ENCODE results near the gene HDHD5.

Gene HDHD5

DNA sequence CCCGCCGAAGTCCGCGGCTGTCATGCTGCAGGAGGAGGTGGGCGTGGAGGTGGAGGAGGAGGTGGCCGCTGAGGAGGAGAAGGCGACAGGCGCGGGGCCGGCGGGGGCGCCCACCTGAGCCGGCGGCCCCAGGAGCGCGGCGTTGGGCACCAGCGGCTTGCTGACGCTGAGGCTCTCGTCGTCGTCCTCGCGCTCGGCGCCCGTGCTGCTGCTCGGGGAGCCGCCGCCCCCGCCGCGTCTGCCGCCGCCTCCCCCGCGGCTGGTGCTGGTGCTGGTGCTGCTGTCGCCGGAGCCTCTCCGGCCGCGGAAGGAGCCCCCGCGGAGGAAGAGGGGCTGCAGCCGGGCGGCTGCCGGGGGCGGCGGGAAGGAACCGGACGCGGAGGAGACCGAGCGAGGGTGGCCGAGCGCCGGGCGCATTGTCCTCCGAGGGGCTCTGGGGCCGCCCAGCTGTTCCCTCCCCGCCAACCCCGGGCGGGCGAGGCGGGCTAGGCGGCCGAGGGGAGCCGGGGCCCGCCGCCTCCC lies 38.3 kb downstream of the HDHD5 start:
- DNase-seq (ENCODE audit: low read depth in 3 of 3, low spot score in 1 of 3): no peak

DNA sequence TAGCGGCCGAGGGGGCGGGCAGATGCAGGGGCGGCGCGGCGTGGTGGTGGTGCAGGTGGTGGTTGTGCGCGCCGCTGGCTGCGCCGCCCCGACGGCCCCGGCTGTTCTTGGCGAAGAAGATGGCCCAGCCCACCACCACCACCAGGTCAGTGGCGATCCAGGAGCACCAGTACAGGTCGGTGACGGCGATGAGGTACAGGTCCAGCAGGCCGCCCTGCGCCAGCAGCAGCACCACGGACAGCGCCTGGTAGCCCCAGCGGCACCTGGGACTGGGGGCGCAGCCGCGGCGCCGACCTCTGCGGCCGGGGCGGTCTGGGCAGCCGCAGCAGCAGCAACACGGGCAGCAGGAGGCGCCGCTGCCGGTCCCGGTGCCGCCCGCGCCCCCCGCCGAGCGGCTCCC lies 38.8 kb downstream of the HDHD5 start:
- DNase-seq (ENCODE audit: low read depth in 3 of 3, low spot score in 1 of 3): peak in 1 of 3 donors; percentile 39

DNA sequence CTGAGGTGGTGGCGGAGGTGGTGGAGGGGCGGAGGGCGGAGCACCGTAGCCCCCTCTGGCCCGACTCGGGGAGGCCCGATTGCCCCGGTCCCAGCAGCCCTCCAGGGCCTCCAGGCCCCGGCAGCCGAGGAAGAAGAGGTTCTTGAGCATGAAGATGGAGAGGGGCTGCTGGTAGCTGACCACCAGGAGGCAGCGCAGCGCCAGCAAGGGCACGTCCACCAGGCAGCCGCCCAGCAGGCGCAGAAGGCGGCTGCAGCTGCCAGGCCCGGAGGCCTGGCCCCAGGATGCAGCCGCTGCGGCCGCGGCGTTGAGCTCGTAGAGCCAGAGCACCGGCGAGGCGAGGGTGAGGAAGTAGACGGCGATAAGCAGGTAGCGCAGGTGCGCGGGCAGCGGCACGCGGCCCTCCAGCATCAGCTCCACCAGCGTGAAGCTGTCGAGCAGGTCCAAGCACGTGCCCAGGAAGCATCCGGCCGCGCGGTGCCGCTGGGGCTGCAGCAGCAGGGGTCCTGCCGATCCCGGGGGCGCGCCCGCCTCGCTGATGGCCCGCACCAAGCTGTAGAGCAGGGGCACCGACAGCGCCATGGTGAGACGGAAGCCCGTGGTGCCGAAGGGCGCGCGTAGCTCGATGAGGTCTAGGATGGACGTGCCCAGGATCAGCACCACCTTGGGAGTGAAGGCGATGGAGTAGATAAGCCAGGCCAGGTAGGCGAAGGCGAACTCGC lies 39.4 kb downstream of the HDHD5 start:
- DNase-seq (ENCODE audit: low read depth in 3 of 3, low spot score in 1 of 3): no peak

DNA sequence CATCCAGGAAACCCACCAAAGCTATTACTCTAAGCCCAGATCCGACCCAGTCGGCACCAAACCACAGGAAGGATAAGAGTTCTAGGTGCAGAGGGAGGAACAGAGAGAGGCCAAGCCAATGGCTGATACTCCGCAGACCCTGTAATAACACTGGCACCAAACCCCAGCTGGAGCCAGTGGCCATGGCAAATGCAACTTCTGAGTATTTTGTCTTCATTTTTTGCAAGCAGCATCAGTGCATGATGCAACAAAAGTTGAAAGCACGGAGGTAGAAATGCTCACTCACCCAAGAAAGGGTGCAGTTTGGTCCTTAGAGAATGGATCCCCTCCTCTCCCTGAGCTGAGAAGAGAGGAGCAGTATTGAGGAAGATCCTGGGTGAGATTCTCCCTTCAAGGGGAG lies 40.7 kb downstream of the HDHD5 start:
- no peak for DNase-seq (ENCODE audit: low read depth in 3 of 3, low spot score in 1 of 3)

DNA sequence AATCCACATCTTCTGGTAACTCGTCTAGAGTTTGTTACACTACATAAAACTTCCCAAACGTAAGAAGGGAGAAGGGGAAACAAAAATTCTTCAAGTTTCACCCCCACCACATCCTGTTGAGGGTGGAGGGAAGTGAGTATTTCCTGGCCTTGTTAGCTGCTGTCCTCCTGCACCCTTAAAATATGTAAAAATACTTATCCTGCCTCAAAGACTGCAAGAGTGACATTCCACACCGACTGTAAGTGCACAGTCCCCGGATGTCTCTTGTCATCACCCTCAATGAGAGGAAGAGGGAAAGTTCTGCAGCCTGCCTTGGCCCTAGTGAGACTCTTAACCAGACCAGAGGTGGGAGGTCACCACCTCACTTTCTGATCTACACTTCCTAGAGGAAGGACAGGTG lies 41.2 kb downstream of the HDHD5 start:
- no peak for DNase-seq (ENCODE audit: low read depth in 3 of 3, low spot score in 1 of 3)

DNA sequence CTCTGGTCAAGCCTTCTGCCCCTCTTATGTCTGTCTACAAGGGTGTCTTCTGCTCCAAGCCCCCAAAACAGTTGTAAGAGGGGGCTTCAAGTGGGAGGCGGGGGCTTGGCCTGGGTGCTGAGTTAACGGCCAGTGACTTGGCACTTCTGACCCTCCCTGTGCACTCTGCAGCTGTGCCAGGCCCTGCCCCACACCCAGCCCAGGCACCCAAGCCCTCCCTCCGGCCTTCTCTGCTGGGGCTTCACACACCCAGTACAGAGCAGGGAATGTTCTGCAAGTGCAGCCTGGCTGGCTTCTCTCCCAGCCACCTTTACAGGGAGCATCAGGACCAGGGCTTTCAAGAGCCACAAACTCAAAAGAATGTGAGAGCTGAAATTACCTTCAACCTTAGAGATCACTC lies 41.7 kb downstream of the HDHD5 start:
- no peak for DNase-seq (ENCODE audit: low read depth in 3 of 3, low spot score in 1 of 3)

DNA sequence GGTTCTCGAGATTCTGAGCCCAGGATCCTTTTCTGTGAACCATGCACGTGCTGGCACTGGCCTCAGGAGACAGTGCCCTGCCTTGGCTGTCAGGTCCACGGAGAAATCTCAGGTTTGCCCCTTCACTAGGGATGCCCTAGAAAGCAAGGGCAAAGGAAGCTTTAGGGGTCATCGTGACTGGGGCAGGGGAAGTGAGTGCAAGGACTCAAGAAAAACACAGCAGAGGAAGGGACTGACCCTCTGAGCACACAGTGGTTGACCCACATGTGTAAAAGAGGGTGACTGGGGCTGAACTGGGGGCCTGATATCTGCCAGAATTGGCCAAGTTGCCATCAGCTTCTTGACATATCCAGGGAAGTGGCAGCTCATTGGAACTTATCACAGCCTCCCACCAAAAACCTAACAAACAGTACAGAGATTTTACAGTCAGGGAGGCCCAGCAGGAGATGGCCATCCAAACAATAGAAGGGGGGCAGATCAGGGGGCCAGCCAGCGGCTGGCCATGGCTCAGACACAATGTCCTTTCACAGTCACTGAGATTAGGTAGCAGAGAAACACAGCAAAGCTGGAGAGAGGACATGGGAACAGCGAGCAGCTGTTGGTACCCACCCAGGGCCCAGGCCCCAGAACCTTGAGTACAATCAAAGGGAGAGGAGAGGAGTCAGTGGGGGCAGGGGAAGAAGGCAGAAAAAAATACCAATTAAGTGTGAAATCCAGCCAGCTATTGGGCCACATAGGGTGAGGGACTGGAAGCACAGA lies 42.3 kb downstream of the HDHD5 start:
- DNase-seq (ENCODE audit: low read depth in 3 of 3, low spot score in 1 of 3): no peak

DNA sequence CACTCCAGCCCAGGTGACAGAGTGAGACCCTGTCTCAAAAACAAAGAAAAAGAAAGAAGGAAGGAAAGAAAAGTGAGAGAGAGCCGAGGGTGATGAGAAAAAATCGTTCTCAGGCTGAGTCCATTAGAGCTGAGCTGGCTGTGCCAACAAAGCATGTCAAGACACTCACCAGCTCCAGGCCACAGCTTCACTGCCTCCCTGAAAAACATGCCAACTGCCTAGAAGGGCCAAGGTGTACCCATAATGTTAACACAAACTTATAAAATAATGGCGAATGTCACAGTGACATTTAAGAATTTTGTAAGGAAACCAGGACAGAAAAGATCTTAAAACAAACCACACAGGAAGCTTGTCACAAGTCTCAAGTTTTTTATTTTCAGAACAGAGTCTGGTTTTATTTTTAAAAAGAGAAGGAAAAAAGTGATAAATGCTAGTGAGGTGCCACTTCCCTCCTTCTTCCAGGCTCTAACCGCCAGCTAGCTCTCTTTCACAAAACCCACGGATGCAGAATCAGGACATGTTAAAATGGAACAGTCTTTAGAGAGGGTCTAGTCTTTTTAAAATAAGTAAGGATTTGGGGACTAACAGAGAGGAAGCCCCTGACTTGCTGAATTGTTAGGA lies 43.0 kb downstream of the HDHD5 start:
- DNase-seq (ENCODE audit: low read depth in 3 of 3, low spot score in 1 of 3): no peak

DNA sequence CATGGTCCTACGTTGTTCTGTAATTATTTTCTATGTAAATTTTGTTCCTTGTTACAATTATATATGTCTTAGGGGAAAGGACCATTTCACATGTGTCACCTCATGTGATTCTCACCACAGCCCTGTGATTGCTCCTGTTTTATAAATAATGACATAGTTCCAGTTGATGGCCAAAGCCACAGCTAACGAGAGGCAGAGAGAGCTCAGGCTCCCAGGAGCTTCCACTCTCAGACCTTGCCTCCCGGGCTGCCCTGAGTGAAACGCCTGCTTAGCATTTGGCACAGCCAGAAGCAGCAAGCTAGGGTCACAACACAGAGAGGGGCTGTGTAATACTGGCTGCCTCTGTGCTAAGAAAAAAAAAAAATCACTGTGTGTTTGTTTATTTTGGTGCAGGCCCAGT lies 43.8 kb downstream of the HDHD5 start:
- DNase-seq (ENCODE audit: low read depth in 3 of 3, low spot score in 1 of 3): no peak

DNA sequence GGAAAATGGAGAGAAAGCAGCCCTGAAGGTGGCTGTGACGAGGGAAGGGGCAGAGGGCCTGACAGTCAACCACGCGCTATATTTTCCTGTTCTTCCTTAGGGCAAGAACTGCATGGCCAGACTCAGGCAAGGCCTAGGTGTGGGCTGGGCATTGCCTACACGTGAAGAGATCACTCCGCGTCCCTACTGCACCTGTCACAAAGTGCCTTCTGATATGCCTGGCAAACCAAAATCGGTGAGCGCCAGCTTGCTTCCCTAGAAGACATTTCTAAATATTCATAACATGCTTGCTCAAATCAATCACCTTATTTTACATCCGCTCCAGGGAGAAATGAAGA lies 44.2 kb downstream of the HDHD5 start:
- no peak for DNase-seq (ENCODE audit: low read depth in 3 of 3, low spot score in 1 of 3)

DNA sequence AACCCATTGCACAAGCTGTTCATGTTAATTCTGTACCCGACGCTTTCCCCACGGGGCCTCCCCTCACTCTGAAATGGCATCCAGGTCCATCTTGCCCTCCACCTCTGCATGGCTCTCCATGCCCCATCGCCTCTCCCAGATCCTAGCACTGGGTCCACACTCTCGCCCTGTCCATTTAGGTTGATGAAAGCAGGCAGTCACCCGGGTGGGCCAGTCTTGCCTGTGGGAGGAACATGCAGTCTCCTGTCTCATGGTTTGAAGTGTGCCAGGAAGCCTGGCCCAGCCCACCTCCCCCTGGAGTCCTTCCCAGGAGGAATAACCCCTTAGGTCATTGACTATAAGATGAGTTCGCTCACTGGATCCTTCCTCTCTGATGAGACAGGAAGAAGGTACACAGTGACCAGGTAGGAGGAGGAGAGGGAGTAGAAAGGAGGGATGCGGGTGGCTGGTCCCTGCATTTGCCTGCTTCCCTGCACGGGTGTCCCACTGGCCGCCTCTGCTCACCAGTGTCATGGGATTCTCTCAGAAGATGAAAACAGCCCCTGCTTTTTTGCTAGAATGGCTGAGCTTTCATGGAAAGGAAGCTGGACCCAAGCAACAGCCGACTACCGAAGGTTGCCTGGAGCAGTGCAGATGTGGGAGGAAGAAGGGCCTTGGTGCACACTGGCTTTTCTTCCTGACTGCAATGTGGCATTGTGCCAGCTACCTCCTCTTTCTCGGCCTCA lies 44.7 kb downstream of the HDHD5 start:
- DNase-seq (ENCODE audit: low read depth in 3 of 3, low spot score in 1 of 3): no peak

DNA sequence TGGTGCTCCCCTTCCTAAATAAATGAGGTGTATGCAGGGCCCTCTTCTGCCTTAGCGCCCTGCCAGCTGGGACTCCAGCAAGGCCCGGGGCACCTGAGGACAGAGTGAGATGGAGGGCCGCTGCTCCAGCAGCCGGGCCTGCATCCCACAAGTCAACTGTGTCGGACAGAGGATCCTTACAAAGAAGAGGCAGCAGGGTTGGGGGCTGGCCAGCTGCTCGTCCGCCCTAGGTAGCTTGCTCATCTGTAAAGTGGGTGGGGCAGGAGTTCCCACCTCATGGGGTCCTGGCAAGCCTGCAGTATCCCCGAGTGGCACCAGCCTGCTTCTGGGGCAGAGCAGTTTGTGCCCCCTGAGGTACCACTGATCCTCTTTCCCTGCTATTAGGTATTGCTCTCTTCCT lies 45.5 kb downstream of the HDHD5 start:
- DNase-seq (ENCODE audit: low read depth in 3 of 3, low spot score in 1 of 3): no peak

DNA sequence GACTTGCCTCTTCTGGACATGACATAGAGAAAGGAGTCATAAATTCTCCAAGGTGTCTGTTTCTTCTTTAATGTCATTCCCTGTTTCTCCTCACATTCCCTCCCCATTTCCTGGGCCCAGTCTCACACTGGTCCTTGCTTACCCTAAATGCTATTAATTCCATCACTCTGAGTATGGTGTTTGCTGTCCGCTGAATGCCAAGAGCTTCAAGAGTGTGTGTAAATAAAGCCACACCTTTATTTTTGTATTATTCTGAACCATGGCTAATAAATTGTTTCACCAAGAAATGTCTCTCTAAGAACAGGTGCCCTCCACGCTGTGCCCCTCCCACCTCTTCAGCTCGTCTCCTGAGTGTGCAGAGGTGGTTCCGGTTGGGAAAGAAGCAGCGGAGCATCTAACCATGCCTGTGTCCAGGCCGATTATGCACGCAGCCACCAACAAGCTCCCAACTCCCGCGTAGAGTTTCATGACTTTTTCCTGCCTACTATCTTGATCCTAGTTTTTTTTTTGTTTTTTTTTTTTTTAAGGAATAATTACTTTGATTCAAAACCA lies 46.5 kb downstream of the HDHD5 start:
- no peak for DNase-seq (ENCODE audit: low read depth in 3 of 3, low spot score in 1 of 3)

DNA sequence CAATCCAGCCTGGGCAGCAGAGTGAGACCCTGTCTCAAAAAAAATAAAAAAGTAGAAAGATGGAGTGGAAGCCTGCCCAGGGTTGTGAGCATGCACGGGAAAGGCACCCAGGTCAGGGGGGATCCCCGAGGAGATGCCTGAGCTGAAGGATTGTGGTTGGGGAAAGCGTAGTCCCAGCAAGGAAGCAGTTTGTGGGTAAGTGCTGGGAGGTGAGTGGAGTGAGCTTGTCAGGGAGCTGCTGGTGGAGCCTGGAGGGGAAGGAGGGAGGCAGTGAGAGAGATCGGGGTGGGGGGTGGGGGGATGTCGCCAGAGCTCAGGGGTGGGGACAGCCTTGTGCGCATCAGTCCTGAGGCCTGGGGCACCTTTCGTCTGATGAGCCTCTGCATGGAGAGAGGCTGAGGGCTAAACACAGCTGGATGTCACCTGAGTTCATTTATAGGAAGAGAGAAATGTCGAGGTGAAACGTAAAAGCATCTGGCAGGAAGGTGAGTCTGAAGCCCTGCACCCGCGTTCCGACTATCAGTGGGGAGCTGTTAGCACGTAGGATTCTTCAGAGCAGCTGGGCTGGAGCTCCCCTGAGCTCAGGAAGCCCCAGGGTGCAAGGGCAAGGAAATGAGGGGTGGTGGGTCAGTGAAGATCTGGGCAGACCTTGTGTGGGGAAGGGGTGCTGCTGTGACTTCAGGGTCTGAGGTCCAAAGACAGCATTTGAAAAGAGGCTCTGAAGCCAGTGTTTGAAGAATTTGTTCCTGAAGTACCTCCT lies 48.1 kb downstream of the HDHD5 start:
- DNase-seq (ENCODE audit: low read depth in 3 of 3, low spot score in 1 of 3): no peak

DNA sequence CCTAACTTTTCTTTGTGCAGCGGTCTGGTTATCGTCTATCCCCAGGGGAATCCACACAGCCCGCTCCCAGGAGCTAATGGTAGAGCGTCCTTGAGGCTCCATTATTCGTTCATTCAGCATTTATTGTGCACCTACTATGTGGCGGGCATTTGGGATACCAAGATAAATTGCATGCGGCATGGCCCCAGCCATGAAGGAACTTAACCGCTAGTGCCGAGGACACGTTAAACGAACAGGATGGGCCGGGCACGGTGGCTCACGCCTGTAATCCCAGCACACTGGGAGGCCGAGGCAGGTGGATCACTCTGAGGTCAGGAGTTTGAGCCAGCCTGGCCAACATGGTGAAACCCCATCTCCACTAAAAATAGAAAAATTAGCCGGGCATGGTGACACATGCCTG lies 49.1 kb downstream of the HDHD5 start:
- no peak for DNase-seq (ENCODE audit: low read depth in 3 of 3, low spot score in 1 of 3)

DNA sequence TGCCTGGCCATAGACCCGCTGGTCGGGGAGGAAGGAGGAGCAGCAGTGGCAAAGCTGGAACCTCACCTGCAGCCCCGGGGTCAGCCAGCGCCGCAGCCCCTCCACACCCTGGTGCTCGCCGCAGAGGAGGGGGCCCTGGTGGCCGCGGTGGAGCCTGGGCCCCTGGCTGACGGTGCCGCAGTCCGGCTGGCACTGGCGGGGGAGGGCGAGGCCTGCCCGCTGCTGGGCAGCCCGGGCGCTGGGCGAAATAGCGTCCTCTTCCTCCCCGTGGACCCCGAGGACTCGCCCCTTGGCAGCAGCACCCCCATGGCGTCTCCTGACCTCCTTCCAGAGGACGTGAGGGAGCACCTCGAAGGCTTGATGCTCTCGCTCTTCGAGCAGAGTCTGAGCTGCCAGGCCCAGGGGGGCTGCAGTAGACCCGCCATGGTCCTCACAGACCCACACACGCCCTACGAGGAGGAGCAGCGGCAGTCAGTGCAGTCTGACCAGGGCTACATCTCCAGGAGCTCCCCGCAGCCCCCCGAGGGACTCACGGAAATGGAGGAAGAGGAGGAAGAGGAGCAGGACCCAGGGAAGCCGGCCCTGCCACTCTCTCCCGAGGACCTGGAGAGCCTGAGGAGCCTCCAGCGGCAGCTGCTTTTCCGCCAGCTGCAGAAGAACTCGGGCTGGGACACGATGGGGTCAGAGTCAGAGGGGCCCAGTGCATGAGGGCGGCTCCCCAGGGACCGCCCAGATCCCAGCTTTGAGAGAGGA lies 49.8 kb downstream of the HDHD5 start:
- no peak for DNase-seq (ENCODE audit: low read depth in 3 of 3, low spot score in 1 of 3)

DNA sequence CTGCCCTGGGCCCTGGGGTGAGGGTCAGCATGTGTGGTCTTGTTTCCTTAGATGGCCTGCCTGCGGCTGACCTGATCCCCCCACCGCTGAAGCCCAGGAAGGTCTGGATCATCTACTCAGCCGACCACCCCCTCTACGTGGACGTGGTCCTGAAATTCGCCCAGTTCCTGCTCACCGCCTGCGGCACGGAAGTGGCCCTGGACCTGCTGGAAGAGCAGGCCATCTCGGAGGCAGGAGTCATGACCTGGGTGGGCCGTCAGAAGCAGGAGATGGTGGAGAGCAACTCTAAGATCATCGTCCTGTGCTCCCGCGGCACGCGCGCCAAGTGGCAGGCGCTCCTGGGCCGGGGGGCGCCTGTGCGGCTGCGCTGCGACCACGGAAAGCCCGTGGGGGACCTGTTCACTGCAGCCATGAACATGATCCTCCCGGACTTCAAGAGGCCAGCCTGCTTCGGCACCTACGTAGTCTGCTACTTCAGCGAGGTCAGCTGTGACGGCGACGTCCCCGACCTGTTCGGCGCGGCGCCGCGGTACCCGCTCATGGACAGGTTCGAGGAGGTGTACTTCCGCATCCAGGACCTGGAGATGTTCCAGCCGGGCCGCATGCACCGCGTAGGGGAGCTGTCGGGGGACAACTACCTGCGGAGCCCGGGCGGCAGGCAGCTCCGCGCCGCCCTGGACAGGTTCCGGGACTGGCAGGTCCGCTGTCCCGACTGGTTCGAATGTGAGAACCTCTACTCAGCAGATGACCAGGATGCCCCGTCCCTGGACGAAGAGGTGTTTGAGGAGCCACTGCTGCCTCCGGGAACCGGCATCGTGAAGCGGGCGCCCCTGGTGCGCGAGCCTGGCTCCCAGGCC lies 50.6 kb downstream of the HDHD5 start:
- no peak for DNase-seq (ENCODE audit: low read depth in 3 of 3, low spot score in 1 of 3)

DNA sequence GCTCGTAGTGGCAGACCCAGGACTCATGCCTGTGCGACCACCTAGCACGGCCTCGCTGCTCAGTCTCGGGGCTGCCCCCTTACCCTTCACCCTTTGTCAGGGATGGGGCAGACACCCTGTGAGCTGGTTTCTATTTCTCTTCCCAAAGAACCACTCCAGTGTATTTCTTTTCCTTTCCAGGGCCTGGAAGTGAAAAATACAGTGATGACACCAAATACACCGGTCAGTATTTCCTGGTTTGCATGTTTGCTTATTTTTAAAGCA lies 51.6 kb downstream of the HDHD5 start:
- DNase-seq (ENCODE audit: low read depth in 3 of 3, low spot score in 1 of 3): no peak

All from stimulated activated CD4-positive, alpha-beta T cell treated with anti-CD3 and anti-CD28 coated beads, TNF-alpha, amount 100 ng/mL, for 1 hour (primary cell).